ENCODE data around the gene KIF16B.

- TF ChIP-seq POLR2A (IDR thresholded peaks at IDR 0.05) (no peak), CTCF (IDR thresholded peaks at IDR 0.05) (no peak), POLR2AphosphoS5 (IDR thresholded peaks at IDR 0.05) (no peak)
Measured at GRCh38 chr20:16292226-16292880, 280.9 kb downstream of the KIF16B start.

Data from breast epithelium (tissue), 3 donors.